Activated T-cell treated with anti-CD3 and anti-CD28 coated beads, Interleukin-2, amount 50 U/mL, for 72 hours (primary cell): ENCODE data around the gene AAR2. TPM values are rescaled to one million over a fixed set of nuclear protein-coding genes. Genes with fewer than 3 reads are reported as not detected.

Source experiments
- total RNA-seq, 2 donors: library from RNA; stranded (reverse); gene quantifications; one replicate each; pipeline ENCODE4 v1.2.3, GENCODE V29; 2022

The AAR2 gene
- total RNA-seq, 2 donors from 2014 or later = 19.1 to 25.3 TPM

Other genes with a start within 250 kb of the AAR2 start
- gene EPB41L1, start 81.7 kb upstream of the AAR2 start, total RNA-seq = under 1 TPM; 0.51 to 0.70 TPM
- gene DLGAP4, start 69.9 kb downstream of the AAR2 start, total RNA-seq = 10 to 100 TPM; 30.6 to 38.3 TPM